Activated B cell treated with CpG ODN at 0.5 μM for 24 hours (primary cell): Measurements from ENCODE around the gene DTD1. TPM values are rescaled to one million over a fixed set of nuclear protein-coding genes. Genes with fewer than 3 reads are reported as not detected.

ENCODE experiments used
- ATAC-seq: fragments of 200-7000 bp; cut with Tn5 transposase; one replicate; pipeline ENCODE4 v1.10.0; 2021; ENCODE audit warnings: low read depth, mild to moderate bottlenecking, moderate library complexity
- CTCF ChIA-PET: fragments of 350-600 bp; sonication (Branson Sonifier 250); formaldehyde crosslinking; loops from one replicate; lab custom pipeline; 2021; ENCODE audit warnings: antibody characterized with exemption; lab: Charles Lee
- POLR2A ChIA-PET: fragments of 350-600 bp; sonication (Branson Sonifier 250); formaldehyde crosslinking; loops from one replicate; lab custom pipeline; 2021; ENCODE audit warnings: antibody characterized with exemption; lab: Charles Lee
- DNase-seq: peaks from one replicate; pipeline ENCODE4 v3.0.0; 2022
- H3K27ac Mint-ChIP-seq: one replicate; pipeline ENCODE4 v1.8.0; 2020; ENCODE audit warnings: mixed read lengths
- H3K27me3 Mint-ChIP-seq: one replicate; pipeline ENCODE4 v1.8.0; 2021; ENCODE audit warnings: mixed read lengths
- H3K36me3 Mint-ChIP-seq: one replicate; pipeline ENCODE4 v1.8.0; 2021; ENCODE audit warnings: low read depth, mixed read lengths
- H3K4me1 Mint-ChIP-seq: one replicate; pipeline ENCODE4 v1.8.0; 2021; ENCODE audit warnings: mixed read lengths
- H3K4me3 Mint-ChIP-seq: one replicate; pipeline ENCODE4 v1.8.0; 2020; ENCODE audit warnings: mild to moderate bottlenecking, mixed read lengths
- H3K9me3 Mint-ChIP-seq: one replicate; pipeline ENCODE4 v1.8.0; 2020; ENCODE audit warnings: mixed read lengths
- CTCF ChIP-seq: fragments of 200-600 bp; IDR thresholded peaks from one replicate; pipeline ENCODE4 v1.8.0; 2022; ENCODE audit warnings: antibody characterized with exemption, mild to moderate bottlenecking
- intact Hi-C: fragments of 100-400 bp; cut with micrococcal nuclease; formaldehyde crosslinking; loops from one replicate; pipeline ENCODE4 v1.15.1; 2024
- total RNA-seq: library from RNA; stranded (reverse); gene quantifications from 2 replicates; pipeline ENCODE4 v1.2.3, GENCODE V29; 2022

The DTD1 gene
- total RNA-seq, 1 donor from 2014 or later: 27.5 TPM

DNA sequence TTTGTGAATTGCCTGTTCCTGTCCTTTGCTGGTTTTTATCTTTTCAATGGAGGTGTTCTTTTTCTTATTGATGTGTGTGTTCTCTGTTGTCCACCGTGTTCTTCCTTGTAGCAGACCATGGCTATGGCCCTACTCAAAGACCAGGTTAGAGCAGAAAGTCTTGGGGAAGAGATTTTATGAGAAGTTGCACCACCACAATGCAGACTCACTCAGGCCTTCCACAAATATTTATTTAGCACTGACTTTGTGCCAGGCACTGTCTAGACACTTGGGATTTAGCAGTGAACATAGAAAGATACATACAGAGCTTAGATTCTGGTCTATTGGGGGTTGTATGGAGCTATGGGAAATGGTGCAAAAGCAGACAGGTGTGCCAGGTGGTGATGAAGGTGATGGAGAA is 98.8 kb downstream of the DTD1 start:
- H3K9me3 Mint-ChIP-seq: no peaks in the 10 kb centered on the region

GRCh38 chr20:18688676-18689075 is 100.8 kb downstream of the DTD1 start:
- ATAC-seq (no peak), DNase-seq (no peak)
- H3K36me3 Mint-ChIP-seq: no peaks in the 10 kb centered on the region
- H3K4me3 Mint-ChIP-seq: no peak overlapping the region
- no peak for TF ChIP-seq CTCF
- peaks cover 5% of the 10 kb centered on the region for H3K4me1 Mint-ChIP-seq
- ChIA-PET POLR2A (no interaction called here), CTCF (no interaction called here)
- H3K9me3 Mint-ChIP-seq: no peaks in the 10 kb centered on the region
- no peak overlapping the region for H3K27ac Mint-ChIP-seq
- intact Hi-C loops: no loop called here
- no peaks in the 10 kb centered on the region for H3K27me3 Mint-ChIP-seq

More for the DNA sequence above, 98.8 kb downstream of the DTD1 start:
- Mint-ChIP-seq H3K4me3 (no peak overlapping the region), H3K27ac (no peak overlapping the region), H3K4me1 (peaks cover 5% of the 10 kb centered on the region), H3K27me3 (no peaks in the 10 kb centered on the region), H3K36me3 (no peaks in the 10 kb centered on the region)
- no peak for DNase-seq
- TF ChIP-seq CTCF: no peak
- ATAC-seq: no peak
- intact Hi-C loops: no loop called here
- ChIA-PET POLR2A (no interaction called here), CTCF (no interaction called here)

- CTCF ChIA-PET: no interaction called here
- intact Hi-C loops: no loop called here
- peaks cover 5% of the 10 kb centered on the region for H3K4me1 Mint-ChIP-seq
These were observed 101.7 kb downstream of the DTD1 start for GRCh38 chr20:18689557-18689956.

DNA sequence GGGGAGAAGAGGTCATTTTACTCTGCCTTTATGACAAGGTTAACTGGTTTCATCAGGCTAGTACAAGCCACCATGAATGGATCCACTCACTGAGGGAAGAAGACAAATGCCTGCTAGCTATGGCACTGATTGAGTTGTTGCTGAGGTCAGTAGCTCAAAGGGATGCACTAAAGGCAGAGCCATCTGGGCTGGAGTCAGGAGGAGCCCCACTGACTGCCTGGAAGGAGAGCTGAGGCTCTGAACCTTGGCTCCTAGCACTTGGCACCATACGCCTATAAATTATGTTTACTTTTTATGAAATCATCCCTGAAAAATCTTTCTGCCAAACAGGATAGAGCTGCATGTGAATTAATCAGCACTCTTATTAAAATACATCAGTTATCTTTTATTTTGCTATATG is 104.6 kb downstream of the DTD1 start:
- no peak overlapping the region for H3K27ac Mint-ChIP-seq

More at GRCh38 chr20:18689557-18689956, 101.7 kb downstream of the DTD1 start:
- no peak overlapping the region for H3K27ac Mint-ChIP-seq
- POLR2A ChIA-PET: no interaction called here
- H3K27me3 Mint-ChIP-seq: no peaks in the 10 kb centered on the region
- ATAC-seq (no peak), DNase-seq (no peak)
- H3K4me3 Mint-ChIP-seq: no peak overlapping the region
- H3K9me3 Mint-ChIP-seq: no peaks in the 10 kb centered on the region
- peaks cover 2% of the 10 kb centered on the region for H3K36me3 Mint-ChIP-seq
- no peak for TF ChIP-seq CTCF

DNA sequence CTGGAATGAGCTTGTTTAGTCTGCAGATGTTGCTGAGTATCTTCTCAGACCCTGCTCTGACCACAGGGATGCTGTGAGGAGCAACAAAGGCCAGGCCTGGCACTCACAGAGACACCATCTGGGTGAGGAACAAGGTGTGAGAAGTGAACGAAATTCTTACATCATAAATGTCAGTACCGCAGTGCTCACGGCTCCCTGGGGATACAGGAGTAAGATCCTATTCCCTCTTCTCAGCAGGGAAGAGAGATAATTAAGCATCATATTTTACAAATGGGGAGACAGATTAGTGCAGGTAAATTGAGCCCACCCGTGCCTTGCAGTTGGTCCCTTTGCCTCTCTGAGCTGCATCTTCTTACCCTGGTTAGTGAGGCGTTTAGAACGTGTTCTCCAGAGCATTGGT is 106.2 kb downstream of the DTD1 start:
- TF ChIP-seq CTCF: no peak
- H3K4me1 Mint-ChIP-seq: no peaks in the 10 kb centered on the region
- DNase-seq: no peak
- no peak overlapping the region for H3K4me3 Mint-ChIP-seq
- ChIA-PET CTCF (no interaction called here), POLR2A (no interaction called here)
- H3K36me3 Mint-ChIP-seq: peaks cover 5% of the 10 kb centered on the region
- H3K27me3 Mint-ChIP-seq: no peaks in the 10 kb centered on the region
- no peaks in the 10 kb centered on the region for H3K9me3 Mint-ChIP-seq
- no peak overlapping the region for H3K27ac Mint-ChIP-seq
- ATAC-seq: no peak
- intact Hi-C loops: no loop called here

More for the DNA sequence above, 104.6 kb downstream of the DTD1 start:
- ATAC-seq (no peak), DNase-seq (no peak)
- Mint-ChIP-seq H3K4me1 (no peaks in the 10 kb centered on the region), H3K4me3 (no peak overlapping the region), H3K27me3 (no peaks in the 10 kb centered on the region), H3K9me3 (no peaks in the 10 kb centered on the region), H3K36me3 (peaks cover 5% of the 10 kb centered on the region)
- no peak for TF ChIP-seq CTCF
- ChIA-PET CTCF (no interaction called here), POLR2A (no interaction called here)
- intact Hi-C loops: no loop called here
